Transverse colon (tissue), 4 donors: ENCODE results near the gene ERCC4. TPM values are rescaled to one million over a fixed set of nuclear protein-coding genes. Genes with fewer than 3 reads are reported as not detected.

Source experiments
- DNase-seq: peaks from one replicate; pipeline ENCODE4 v3.0.0-alpha.2; 2019
- H3K27ac ChIP-seq, 4 donors: fragments of 200-600 bp; sonication (generic); 2 replicates each; pipeline ENCODE4 v1.5.1; 2016 to 2018; ENCODE audit warnings: inconsistent platforms in 4 of 4
- H3K27me3 ChIP-seq: fragments of 200-600 bp; sonication (generic); 2 replicates; pipeline ENCODE4 v1.5.1; 2017; ENCODE audit warnings: inconsistent platforms
- H3K36me3 ChIP-seq, 4 donors: fragments of 200-600 bp; sonication (generic); 2 replicates each; pipeline ENCODE4 v1.5.1; 2017 to 2019; ENCODE audit warnings: inconsistent platforms in 4 of 4
- H3K4me1 ChIP-seq, 4 donors: fragments of 200-600 bp; sonication (generic); 2 replicates each; pipeline ENCODE4 v1.5.1; 2017 to 2020; ENCODE audit warnings: inconsistent platforms in 4 of 4
- H3K4me3 ChIP-seq, 4 donors: fragments of 200-600 bp; sonication (generic); 1 replicate in 1 of 4; 2 replicates in 3 of 4; pipeline versions ENCODE4 v1.5.1 to v1.6.1; 2017 to 2019; ENCODE audit warnings: inconsistent platforms in 4 of 4
- H3K9me3 ChIP-seq, 2 donors: fragments of 200-600 bp; sonication (generic); 2 replicates each; pipeline ENCODE4 v1.5.1; 2017 to 2019; ENCODE audit warnings: inconsistent platforms in 2 of 2
- CTCF ChIP-seq, 5 experiments: fragments of 200-600 bp in 3 of 5; fragments of 450-650 bp in 2 of 5; sonication (generic) in 3 of 5; IDR thresholded peaks; 1 replicate in 2 of 5; 2 replicates in 3 of 5; pipeline ENCODE4 v1.5.1; 2016 to 2017; ENCODE audit warnings: antibody characterized with exemption in 5 of 5, inconsistent platforms in 3 of 5, mild to moderate bottlenecking in 2 of 5, moderate library complexity in 1 of 5
- EP300 ChIP-seq: sonication (generic); formaldehyde crosslinking; IDR thresholded peaks from one replicate; pipeline ENCODE4 v1.6.1; 2017; ENCODE audit warnings: antibody characterized with exemption, low read depth
- POLR2A ChIP-seq: fragments of 450-650 bp; IDR thresholded peaks from one replicate; pipeline ENCODE4 v1.6.1; 2016; ENCODE audit warnings: antibody characterized with exemption, mild to moderate bottlenecking, moderate library complexity
- POLR2AphosphoS5 ChIP-seq, 3 donors: sonication (generic); formaldehyde crosslinking; IDR thresholded peaks; one replicate each; pipeline ENCODE4 v1.6.1; 2016; ENCODE audit warnings: antibody characterized with exemption in 3 of 3
- WGBS, 2 donors: methylation state at CpG; one replicate each; pipeline ENCODE4 v1.1.5; 2018; ENCODE audit warnings: low coverage in 1 of 2; 5-methylcytosine and 5-hydroxymethylcytosine counted together
- in situ Hi-C, 4 donors: fragments of 200-750 bp; cut with MboI; loops; one replicate each; pipeline versions ENCODE4 v1.15.0 to v1.15.1; 2017; ENCODE audit warnings: low sequenced_read_pairs in 3 of 4, low pct_ligation_motif_present in 1 of 4, low pct_unique_long_range_greater_than_20kb in 1 of 4
- intact Hi-C: fragments of 100-400 bp; cut with DNase I; formaldehyde crosslinking; loops from one replicate; pipeline ENCODE4 v1.15.1; 2023; ENCODE audit warnings: low total_unique reads
- total RNA-seq, 4 donors: library from RNA; depleted of rRNA; stranded (reverse); fragments of >200 nt; gene quantifications; one replicate each; pipeline ENCODE4 v1.1.0, GENCODE V29; 2016

The ERCC4 gene
- total RNA-seq, 4 donors from 2014 or later: 3.8 to 14.1 (median 4.8) TPM

DNA sequence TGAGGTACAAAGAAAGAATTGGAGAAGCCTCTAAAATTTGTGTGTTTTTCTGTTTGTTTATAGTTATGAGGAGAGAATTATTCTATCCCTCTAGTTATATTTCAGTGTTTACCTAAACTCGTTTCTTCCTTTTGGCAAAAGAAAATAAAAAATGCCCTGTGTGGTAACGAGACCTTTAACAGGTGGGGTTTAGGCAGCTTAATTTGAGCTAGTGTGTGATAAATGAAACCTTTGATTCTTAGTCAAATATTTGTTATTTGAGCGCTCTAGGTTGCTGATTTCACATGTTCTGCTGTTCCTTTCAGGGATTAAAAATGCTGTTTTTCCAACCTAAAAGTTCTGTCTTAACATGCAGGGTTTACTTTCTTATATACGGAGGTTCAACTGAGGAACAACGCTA lies 17.5 kb downstream of the ERCC4 start:
- no peak for TF ChIP-seq POLR2AphosphoS5 (IDR thresholded peaks at IDR 0.05)
- no peak for TF ChIP-seq EP300
- no peak for TF ChIP-seq CTCF (IDR thresholded peaks at IDR 0.05)
- TF ChIP-seq POLR2A: no peak
- no peak for DNase-seq
- H3K36me3 ChIP-seq: peaks cover 0 to 22% (median 10%) of the 10 kb centered on the region in 4 donors
- in situ Hi-C loops: loop anchor here in 3 of 4 donors (25.0 kb wide), 2 partner anchors 300 to 600 kb away; no protein-coding TSS in a partner anchor
- H3K4me3 ChIP-seq: no peak overlapping the region
- intact Hi-C loops: no loop called here
- 87 to 91% methylated on average over 5 of the region's 5 CpGs for WGBS, 2 donors
- H3K9me3 ChIP-seq: no peaks in the 10 kb centered on the region
- H3K4me1 ChIP-seq: peaks cover 0 to 6% (median 0%) of the 10 kb centered on the region in 4 donors
- H3K27me3 ChIP-seq: no peaks in the 10 kb centered on the region
- no peak overlapping the region for H3K27ac ChIP-seq

DNA sequence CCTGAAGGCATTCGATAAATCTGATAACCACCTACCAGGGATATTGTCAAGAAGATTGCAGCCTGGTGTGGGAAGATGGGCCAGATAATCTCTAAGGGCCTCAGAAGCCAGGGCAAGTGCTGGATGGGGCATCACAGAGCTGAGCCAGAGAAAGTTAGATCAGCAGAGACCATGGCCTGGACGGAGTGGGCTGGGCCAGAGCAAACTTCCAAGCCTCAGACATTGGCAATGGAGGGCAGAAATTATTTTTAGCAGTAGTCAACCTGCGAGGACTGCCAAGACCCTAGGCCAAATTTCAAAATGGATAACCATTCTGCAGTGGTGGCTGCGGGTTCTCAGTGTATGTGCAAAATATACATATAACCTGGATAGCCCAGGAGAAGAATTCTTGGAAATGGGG lies 18.5 kb downstream of the ERCC4 start:
- DNase-seq: no peak
- no peak overlapping the region for H3K27ac ChIP-seq
- intact Hi-C loops (no loop called here), in situ Hi-C loops (loop anchor here in 3 of 4 donors (25.0 kb wide), 2 partner anchors 299 to 599 kb away; no protein-coding TSS in a partner anchor)
- TF ChIP-seq POLR2AphosphoS5 (IDR thresholded peaks at IDR 0.05) (no peak), CTCF (IDR thresholded peaks at IDR 0.05) (no peak), POLR2A (no peak), EP300 (no peak)
- no peaks in the 10 kb centered on the region for H3K27me3 ChIP-seq
- 95 to 100% methylated on average over 4 of the region's 4 CpGs for WGBS, 2 donors
- H3K4me3 ChIP-seq: no peak overlapping the region
- no peaks in the 10 kb centered on the region for H3K9me3 ChIP-seq
- peaks cover 0 to 22% (median 10%) of the 10 kb centered on the region in 4 donors for H3K36me3 ChIP-seq
- H3K4me1 ChIP-seq: peaks cover 0 to 6% (median 0%) of the 10 kb centered on the region in 4 donors

GRCh38 chr16:13939821-13940220 lies 19.9 kb downstream of the ERCC4 start:
- TF ChIP-seq EP300 (no peak), POLR2AphosphoS5 (IDR thresholded peaks at IDR 0.05) (no peak), CTCF (IDR thresholded peaks at IDR 0.05) (no peak), POLR2A (no peak)
- DNase-seq: no peak
- WGBS, 2 donors: 94 to 100% methylated on average over 1 to 5 of the region's 5 CpGs

DNA sequence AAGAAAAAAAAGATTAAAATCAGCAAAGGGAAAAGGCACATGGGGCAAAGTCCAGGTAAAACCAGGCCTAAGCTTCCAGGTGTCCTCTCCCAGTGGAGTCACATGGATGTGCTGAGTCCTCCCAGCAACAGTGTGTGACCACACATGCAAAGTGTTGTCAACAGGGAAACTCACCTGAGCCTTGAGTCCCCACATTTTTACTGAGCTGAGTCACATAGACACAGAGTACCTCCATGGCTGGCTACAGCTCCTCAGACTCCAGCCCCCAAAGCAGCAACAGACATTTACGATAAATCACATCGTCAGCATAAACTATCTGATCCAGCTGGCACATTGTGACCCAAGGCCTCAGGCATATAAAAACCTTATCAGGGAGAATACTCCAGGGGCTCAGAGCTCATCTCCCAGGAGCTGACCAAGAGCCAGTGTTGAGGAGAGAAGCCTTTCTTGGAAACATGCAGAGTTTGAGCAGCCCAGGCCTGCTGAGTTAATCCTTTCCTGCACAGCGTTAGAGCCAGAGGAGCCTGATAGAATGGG lies 20.5 kb downstream of the ERCC4 start:
- H3K36me3 ChIP-seq: peaks cover 0 to 13% (median 4%) of the 10 kb centered on the region in 4 donors
- TF ChIP-seq POLR2A: no peak
- TF ChIP-seq POLR2AphosphoS5 (IDR thresholded peaks at IDR 0.05): no peak
- no peak for TF ChIP-seq CTCF (IDR thresholded peaks at IDR 0.05)
- no peak for TF ChIP-seq EP300
- H3K4me1 ChIP-seq: peaks cover 0 to 6% (median 0%) of the 10 kb centered on the region in 4 donors
- no peaks in the 10 kb centered on the region for H3K27me3 ChIP-seq
- no peak overlapping the region for H3K27ac ChIP-seq
- intact Hi-C loops (no loop called here), in situ Hi-C loops (loop anchor here in 3 of 4 donors (25.0 kb wide), 2 partner anchors 297 to 597 kb away; no protein-coding TSS in a partner anchor)
- 67 to 83% methylated on average over 2 to 3 of the region's 3 CpGs for WGBS, 2 donors
- no peak overlapping the region for H3K4me3 ChIP-seq
- no peak for DNase-seq
- H3K9me3 ChIP-seq: no peaks in the 10 kb centered on the region

More at GRCh38 chr16:13939821-13940220, 19.9 kb downstream of the ERCC4 start:
- Histone ChIP-seq H3K4me3 (no peak overlapping the region), H3K9me3 (no peaks in the 10 kb centered on the region), H3K27ac (no peak overlapping the region), H3K36me3 (peaks cover 0 to 19% (median 7%) of the 10 kb centered on the region in 4 donors), H3K4me1 (peaks cover 0 to 6% (median 0%) of the 10 kb centered on the region in 4 donors), H3K27me3 (no peaks in the 10 kb centered on the region)
- in situ Hi-C loops (loop anchor here in 3 of 4 donors (25.0 kb wide), 2 partner anchors 297 to 597 kb away; no protein-coding TSS in a partner anchor), intact Hi-C loops (no loop called here)
